ENCODE measurements around the gene SCG3.

DNA sequence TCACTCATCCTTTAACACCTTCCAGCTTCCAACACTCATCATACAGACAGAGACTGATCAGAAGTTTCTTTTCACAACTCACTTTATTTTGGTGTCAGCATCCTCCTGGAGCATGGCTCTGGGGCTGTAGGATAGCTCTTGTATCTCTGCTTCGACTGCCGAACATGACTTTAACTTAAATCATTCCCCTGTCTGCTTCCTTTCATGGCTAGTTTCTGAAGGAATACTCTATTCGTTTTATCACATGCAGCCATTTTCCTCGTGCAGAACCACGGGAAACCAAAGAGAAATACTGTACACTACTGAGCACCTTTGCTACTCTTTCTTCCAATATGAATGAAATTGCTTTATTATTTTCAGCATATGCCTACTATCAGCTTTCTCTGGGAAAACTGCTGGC lies 68.0 kb downstream of the SCG3 start:
- TF ChIP-seq POLR2AphosphoS5 (IDR thresholded peaks at IDR 0.05) = no peak
- TF ChIP-seq POLR2A (IDR thresholded peaks at IDR 0.05) = no peak
- TF ChIP-seq, protein P1, sequence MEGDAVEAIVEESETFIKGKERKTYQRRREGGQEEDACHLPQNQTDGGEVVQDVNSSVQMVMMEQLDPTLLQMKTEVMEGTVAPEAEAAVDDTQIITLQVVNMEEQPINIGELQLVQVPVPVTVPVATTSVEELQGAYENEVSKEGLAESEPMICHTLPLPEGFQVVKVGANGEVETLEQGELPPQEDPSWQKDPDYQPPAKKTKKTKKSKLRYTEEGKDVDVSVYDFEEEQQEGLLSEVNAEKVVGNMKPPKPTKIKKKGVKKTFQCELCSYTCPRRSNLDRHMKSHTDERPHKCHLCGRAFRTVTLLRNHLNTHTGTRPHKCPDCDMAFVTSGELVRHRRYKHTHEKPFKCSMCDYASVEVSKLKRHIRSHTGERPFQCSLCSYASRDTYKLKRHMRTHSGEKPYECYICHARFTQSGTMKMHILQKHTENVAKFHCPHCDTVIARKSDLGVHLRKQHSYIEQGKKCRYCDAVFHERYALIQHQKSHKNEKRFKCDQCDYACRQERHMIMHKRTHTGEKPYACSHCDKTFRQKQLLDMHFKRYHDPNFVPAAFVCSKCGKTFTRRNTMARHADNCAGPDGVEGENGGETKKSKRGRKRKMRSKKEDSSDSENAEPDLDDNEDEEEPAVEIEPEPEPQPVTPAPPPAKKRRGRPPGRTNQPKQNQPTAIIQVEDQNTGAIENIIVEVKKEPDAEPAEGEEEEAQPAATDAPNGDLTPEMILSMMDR (IDR thresholded peaks at IDR 0.05) = no peak
- no peak for TF ChIP-seq EP300 (IDR thresholded peaks at IDR 0.05)
